ENCODE measurements around the gene ATP13A3. TPM values are rescaled to one million over a fixed set of nuclear protein-coding genes. Genes with fewer than 3 reads are reported as not detected.
"Not testable (repeated sequence)": the region's sequence is repeated elsewhere in the genome, so short reads cannot be mapped to it uniquely, and the experiment has no call there.

ATP13A3 gene
- total RNA-seq, 1 donor from 2014 or later, result 146 TPM

- DNase-seq, result not testable (repeated sequence)
Observed at GRCh38 chr3:194499516-194499915, 12.7 kb upstream of the ATP13A3 start.

GRCh38 chr3:194497799-194498575, 11.2 kb upstream of the ATP13A3 start:
- DNase-seq, result no peak

GRCh38 chr3:194496217-194496919, 9.6 kb upstream of the ATP13A3 start:
- no peak for DNase-seq

GRCh38 chr3:194494951-194495374, 8.2 kb upstream of the ATP13A3 start:
- DNase-seq, result no peak

GRCh38 chr3:194493995-194494927, 7.5 kb upstream of the ATP13A3 start:
- not testable (repeated sequence) for DNase-seq

GRCh38 chr3:194492001-194492400, 5.2 kb upstream of the ATP13A3 start:
- no peak for DNase-seq

GRCh38 chr3:194489736-194490612, 3.2 kb upstream of the ATP13A3 start:
- no peak for DNase-seq

GRCh38 chr3:194488055-194488742, 1.4 kb upstream of the ATP13A3 start:
- no peak for DNase-seq

GRCh38 chr3:194487289-194488054, 670 bp upstream of the ATP13A3 start:
- no peak for DNase-seq

- DNase-seq, result no peak
Observed at GRCh38 chr3:194485881-194486539, 792 bp downstream of the ATP13A3 start.

GRCh38 chr3:194485468-194485880, 1.3 kb downstream of the ATP13A3 start:
- no peak for DNase-seq

GRCh38 chr3:194484614-194485013, 2.2 kb downstream of the ATP13A3 start:
- no peak for DNase-seq

GRCh38 chr3:194483850-194484249, 3.0 kb downstream of the ATP13A3 start:
- DNase-seq, result no peak

- DNase-seq, result not testable (repeated sequence)
Observed at GRCh38 chr3:194482830-194483229, 4.0 kb downstream of the ATP13A3 start.

- DNase-seq, result no peak
Observed at GRCh38 chr3:194482196-194482593, 4.6 kb downstream of the ATP13A3 start.

- DNase-seq, result no peak
Observed at GRCh38 chr3:194481525-194482195, 5.1 kb downstream of the ATP13A3 start.

- DNase-seq, result no peak
Observed at GRCh38 chr3:194481103-194481502, 5.7 kb downstream of the ATP13A3 start.

- no peak for DNase-seq
Observed at GRCh38 chr3:194476784-194477183, 10.0 kb downstream of the ATP13A3 start.

GRCh38 chr3:194475978-194476377, 10.8 kb downstream of the ATP13A3 start:
- no peak for DNase-seq
